LoVo (cell line): Measurements from ENCODE around the gene BICRA.

Experiments used
- DNase-seq: peaks from one replicate; pipeline ENCODE4 v3.0.0-alpha.2; 2016; ENCODE audit warnings: low spot score

BICRA gene

GRCh38 chr19:47750752-47751151 is 141.8 kb downstream of the BICRA start:
- no peak for DNase-seq

GRCh38 chr19:47752440-47753211 is 143.7 kb downstream of the BICRA start:
- DNase-seq = no peak
